Measurements from ENCODE around the gene TMC5.

DNA sequence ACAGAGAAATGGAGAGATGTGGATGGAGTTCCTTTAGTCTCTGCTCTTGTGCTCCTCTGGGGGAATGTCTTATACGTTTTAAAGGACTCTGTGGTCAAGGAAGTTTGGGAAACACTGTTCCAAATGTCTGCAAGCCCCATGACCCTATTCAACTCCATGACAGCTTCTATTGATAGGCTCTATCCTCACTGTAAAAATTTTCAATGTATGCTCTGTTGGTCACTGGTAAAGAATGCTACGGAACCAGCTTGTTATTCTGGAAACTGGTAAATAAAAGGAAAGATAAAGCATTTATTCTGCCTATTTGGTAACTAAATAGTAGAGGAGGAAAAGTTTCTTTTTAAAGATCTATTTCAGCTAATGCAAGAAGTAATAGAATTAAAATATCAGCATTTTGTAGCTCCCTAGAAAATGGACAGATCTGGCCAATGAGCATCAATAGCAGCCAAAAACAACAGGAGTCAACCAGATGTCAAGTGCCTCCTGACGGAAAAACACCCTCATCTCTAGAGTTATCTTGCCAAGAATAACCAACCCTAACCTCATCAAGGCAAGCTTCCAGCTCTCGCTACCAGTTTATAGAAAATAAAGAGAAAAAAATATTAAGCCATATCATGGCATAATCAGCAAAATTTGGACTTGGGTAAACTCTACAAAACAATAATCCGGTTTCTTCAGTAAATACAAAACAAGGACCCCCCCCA is 88.1 kb downstream of the TMC5 start:
- TF ChIP-seq, protein P1, sequence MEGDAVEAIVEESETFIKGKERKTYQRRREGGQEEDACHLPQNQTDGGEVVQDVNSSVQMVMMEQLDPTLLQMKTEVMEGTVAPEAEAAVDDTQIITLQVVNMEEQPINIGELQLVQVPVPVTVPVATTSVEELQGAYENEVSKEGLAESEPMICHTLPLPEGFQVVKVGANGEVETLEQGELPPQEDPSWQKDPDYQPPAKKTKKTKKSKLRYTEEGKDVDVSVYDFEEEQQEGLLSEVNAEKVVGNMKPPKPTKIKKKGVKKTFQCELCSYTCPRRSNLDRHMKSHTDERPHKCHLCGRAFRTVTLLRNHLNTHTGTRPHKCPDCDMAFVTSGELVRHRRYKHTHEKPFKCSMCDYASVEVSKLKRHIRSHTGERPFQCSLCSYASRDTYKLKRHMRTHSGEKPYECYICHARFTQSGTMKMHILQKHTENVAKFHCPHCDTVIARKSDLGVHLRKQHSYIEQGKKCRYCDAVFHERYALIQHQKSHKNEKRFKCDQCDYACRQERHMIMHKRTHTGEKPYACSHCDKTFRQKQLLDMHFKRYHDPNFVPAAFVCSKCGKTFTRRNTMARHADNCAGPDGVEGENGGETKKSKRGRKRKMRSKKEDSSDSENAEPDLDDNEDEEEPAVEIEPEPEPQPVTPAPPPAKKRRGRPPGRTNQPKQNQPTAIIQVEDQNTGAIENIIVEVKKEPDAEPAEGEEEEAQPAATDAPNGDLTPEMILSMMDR (IDR thresholded peaks at IDR 0.05 in 4 of 5, conservative IDR thresholded peaks at IDR 0.05 in 1 of 5) = no peak
- no peak for TF ChIP-seq POLR2A (IDR thresholded peaks at IDR 0.05)

Data from gastrocnemius medialis (tissue), 4 donors.